ENCODE results near the gene AGR3.

AGR3 gene

GRCh38 chr7:16881844-16882243 lies at the start of gene AGR3:
AGR3 (minus strand) TSS chr7:16881983; CDS start chr7:16878618, 3,365 bp downstream.
- peak within 1 kb of the TSS in 1 of 2 donors; percentile 49 for H3K4me3 ChIP-seq (ENCODE audit: low read depth in 1 of 2, low read length in 2 of 2)
- H3K27me3 ChIP-seq (ENCODE audit: low read depth, low read length) = no peaks in the 10 kb centered on the region
- H3K27ac ChIP-seq (ENCODE audit: low read length) = peak within 1 kb of the TSS; percentile 84
- H3K9me3 ChIP-seq (ENCODE audit: control insufficient read depth in 1 of 2, low read length in 2 of 2) = no peaks in the 10 kb centered on the region
- H3K36me3 ChIP-seq (ENCODE audit: control insufficient read depth in 1 of 2, insufficient read depth in 2 of 2, low read length in 2 of 2) = no peaks in the 10 kb centered on the region
- H3K4me1 ChIP-seq (ENCODE audit: control insufficient read depth in 1 of 2, insufficient read depth in 2 of 2, low read length in 2 of 2) = no peaks in the 10 kb centered on the region

- no peaks in the 10 kb centered on the region for H3K27me3 ChIP-seq (ENCODE audit: low read depth, low read length)
- no peaks in the 10 kb centered on the region for H3K4me1 ChIP-seq (ENCODE audit: control insufficient read depth in 1 of 2, insufficient read depth in 2 of 2, low read length in 2 of 2)
Measured at GRCh38 chr7:16930946-16931345, 49.2 kb upstream of the AGR3 start.

DNA sequence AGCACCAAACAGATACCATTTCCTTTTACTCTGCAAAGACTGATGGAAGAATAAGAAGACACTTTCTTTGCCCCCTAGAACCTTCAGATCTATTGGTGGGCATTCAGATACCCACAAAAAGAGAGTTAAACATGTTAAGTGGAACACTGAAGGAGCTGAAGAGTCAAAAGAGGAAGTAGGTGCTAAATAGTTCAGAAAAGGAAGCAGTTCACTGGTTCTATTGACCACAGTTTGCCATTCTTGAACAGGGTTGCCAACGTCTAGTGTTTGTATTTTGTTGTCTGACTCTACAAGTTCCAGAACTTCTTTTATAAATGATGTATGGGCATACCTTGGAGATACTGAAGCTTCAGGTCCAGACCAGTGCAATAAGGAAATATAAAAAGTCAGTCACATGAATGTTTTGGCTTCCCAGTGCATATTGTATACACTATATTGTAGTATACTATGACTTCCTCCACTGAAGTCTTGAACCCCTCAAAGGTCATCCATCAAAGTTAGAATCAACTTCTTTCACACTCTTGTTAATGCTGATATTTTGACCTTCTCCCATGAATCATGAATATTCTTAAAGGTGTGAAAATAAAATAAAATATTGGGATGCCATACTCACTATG lies 47.5 kb upstream of the AGR3 start:
- no peaks in the 10 kb centered on the region for H3K27me3 ChIP-seq (ENCODE audit: low read depth, low read length)
- no peaks in the 10 kb centered on the region for H3K4me1 ChIP-seq (ENCODE audit: control insufficient read depth in 1 of 2, insufficient read depth in 2 of 2, low read length in 2 of 2)
- H3K9me3 ChIP-seq (ENCODE audit: control insufficient read depth in 1 of 2, low read length in 2 of 2) = no peaks in the 10 kb centered on the region
- H3K4me3 ChIP-seq (ENCODE audit: low read depth in 1 of 2, low read length in 2 of 2) = no peak overlapping the region
- no peak overlapping the region for H3K27ac ChIP-seq (ENCODE audit: low read length)
- no peaks in the 10 kb centered on the region for H3K36me3 ChIP-seq (ENCODE audit: control insufficient read depth in 1 of 2, insufficient read depth in 2 of 2, low read length in 2 of 2)

More at GRCh38 chr7:16930946-16931345, 49.2 kb upstream of the AGR3 start:
- Histone ChIP-seq H3K36me3 (ENCODE audit: control insufficient read depth in 1 of 2, insufficient read depth in 2 of 2, low read length in 2 of 2) (no peaks in the 10 kb centered on the region), H3K9me3 (ENCODE audit: control insufficient read depth in 1 of 2, low read length in 2 of 2) (no peaks in the 10 kb centered on the region), H3K27ac (ENCODE audit: low read length) (no peak overlapping the region), H3K4me3 (ENCODE audit: low read depth in 1 of 2, low read length in 2 of 2) (no peak overlapping the region)

DNA sequence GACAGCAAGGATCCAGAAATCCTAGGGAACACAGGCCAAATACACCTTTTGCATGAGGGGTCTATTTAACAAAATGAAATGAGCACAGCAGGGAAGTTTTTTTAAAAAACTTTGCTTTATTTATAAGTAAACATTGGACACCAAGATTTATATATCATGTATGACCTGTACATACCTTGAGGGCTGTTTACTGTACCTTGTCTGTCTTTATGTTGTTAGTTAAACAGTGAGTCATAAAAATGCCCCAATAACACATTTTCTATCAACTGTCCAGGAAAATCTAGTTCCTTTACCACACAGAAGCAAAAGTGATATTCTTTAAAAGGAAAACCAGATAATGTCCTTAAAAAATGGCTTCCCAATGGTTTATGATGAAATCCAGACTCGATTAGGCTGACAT lies 45.1 kb upstream of the AGR3 start:
- Histone ChIP-seq H3K4me1 (ENCODE audit: control insufficient read depth in 1 of 2, insufficient read depth in 2 of 2, low read length in 2 of 2) (no peaks in the 10 kb centered on the region), H3K27ac (ENCODE audit: low read length) (no peak overlapping the region), H3K9me3 (ENCODE audit: control insufficient read depth in 1 of 2, low read length in 2 of 2) (no peaks in the 10 kb centered on the region), H3K27me3 (ENCODE audit: low read depth, low read length) (no peaks in the 10 kb centered on the region), H3K4me3 (ENCODE audit: low read depth in 1 of 2, low read length in 2 of 2) (no peak overlapping the region), H3K36me3 (ENCODE audit: control insufficient read depth in 1 of 2, insufficient read depth in 2 of 2, low read length in 2 of 2) (no peaks in the 10 kb centered on the region)

- H3K27ac ChIP-seq (ENCODE audit: low read length) = no peak overlapping the region
- no peaks in the 10 kb centered on the region for H3K36me3 ChIP-seq (ENCODE audit: control insufficient read depth in 1 of 2, insufficient read depth in 2 of 2, low read length in 2 of 2)
- H3K4me3 ChIP-seq (ENCODE audit: low read depth in 1 of 2, low read length in 2 of 2) = no peak overlapping the region
- H3K9me3 ChIP-seq (ENCODE audit: control insufficient read depth in 1 of 2, low read length in 2 of 2) = no peaks in the 10 kb centered on the region
- H3K27me3 ChIP-seq (ENCODE audit: low read depth, low read length) = no peaks in the 10 kb centered on the region
- H3K4me1 ChIP-seq (ENCODE audit: control insufficient read depth in 1 of 2, insufficient read depth in 2 of 2, low read length in 2 of 2) = peaks cover 0 to 2% of the 10 kb centered on the region in 2 donors
Measured at GRCh38 chr7:16926283-16926682, 44.5 kb upstream of the AGR3 start.

- H3K27me3 ChIP-seq (ENCODE audit: low read depth, low read length) = no peaks in the 10 kb centered on the region
- no peak overlapping the region for H3K4me3 ChIP-seq (ENCODE audit: low read depth in 1 of 2, low read length in 2 of 2)
- no peaks in the 10 kb centered on the region for H3K36me3 ChIP-seq (ENCODE audit: control insufficient read depth in 1 of 2, insufficient read depth in 2 of 2, low read length in 2 of 2)
- no peaks in the 10 kb centered on the region for H3K9me3 ChIP-seq (ENCODE audit: control insufficient read depth in 1 of 2, low read length in 2 of 2)
- H3K4me1 ChIP-seq (ENCODE audit: control insufficient read depth in 1 of 2, insufficient read depth in 2 of 2, low read length in 2 of 2) = peaks cover 0 to 3% of the 10 kb centered on the region in 2 donors
- no peak overlapping the region for H3K27ac ChIP-seq (ENCODE audit: low read length)
Measured at GRCh38 chr7:16925609-16926008, 43.8 kb upstream of the AGR3 start.

DNA sequence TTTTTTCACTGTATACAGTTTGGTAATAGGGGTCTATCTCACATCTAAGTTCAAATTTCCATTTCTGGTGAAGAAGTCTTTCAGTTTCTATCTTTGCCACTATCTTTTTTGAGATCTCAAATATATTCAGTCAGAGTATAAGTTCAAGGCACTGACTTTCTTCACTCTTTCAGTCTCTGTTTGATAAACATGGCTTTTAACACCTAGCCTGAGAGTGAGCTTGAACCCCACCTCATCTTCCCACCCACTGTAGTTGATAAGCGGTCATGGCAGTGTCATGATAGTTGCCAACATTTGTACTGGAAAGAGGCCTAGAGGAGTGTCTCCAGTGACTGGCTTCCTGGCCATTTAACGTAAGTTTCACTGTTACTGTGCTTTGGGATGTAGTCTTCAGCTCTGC lies 41.2 kb upstream of the AGR3 start:
- Histone ChIP-seq H3K27ac (ENCODE audit: low read length) (no peak overlapping the region), H3K36me3 (ENCODE audit: control insufficient read depth in 1 of 2, insufficient read depth in 2 of 2, low read length in 2 of 2) (no peaks in the 10 kb centered on the region), H3K4me3 (ENCODE audit: low read depth in 1 of 2, low read length in 2 of 2) (no peak overlapping the region), H3K9me3 (ENCODE audit: control insufficient read depth in 1 of 2, low read length in 2 of 2) (no peaks in the 10 kb centered on the region), H3K4me1 (ENCODE audit: control insufficient read depth in 1 of 2, insufficient read depth in 2 of 2, low read length in 2 of 2) (peaks cover 0 to 3% of the 10 kb centered on the region in 2 donors), H3K27me3 (ENCODE audit: low read depth, low read length) (no peaks in the 10 kb centered on the region)

DNA sequence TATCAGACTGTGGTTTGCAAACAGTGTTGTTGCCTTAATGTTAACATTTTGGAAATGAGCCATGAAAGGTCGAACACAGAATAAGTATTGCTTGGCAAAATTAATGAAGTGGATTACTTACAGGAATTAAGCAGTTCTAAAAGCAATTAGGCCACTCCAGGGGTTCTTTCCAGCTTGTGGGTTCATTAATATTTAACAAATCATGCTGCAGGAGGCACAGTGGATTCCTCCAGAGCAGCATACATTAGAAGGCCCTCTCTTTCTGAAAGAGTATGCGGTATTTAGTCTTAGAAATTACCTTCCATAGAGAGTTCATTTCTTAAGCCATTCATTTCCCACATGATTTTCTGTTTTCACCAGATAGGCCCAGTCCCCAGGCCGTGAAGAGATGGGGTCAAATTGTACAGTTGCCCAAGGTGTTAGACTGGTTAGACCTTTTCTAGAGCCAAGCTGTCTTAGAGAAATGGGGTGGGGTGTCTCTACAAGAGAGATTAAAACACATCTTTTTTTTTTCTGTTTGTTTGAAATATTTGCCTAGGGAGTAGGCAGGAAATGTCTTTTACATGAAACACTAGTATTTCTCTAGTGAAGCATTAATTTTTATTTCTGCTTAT lies 40.0 kb upstream of the AGR3 start:
- Histone ChIP-seq H3K36me3 (ENCODE audit: control insufficient read depth in 1 of 2, insufficient read depth in 2 of 2, low read length in 2 of 2) (no peaks in the 10 kb centered on the region), H3K4me1 (ENCODE audit: control insufficient read depth in 1 of 2, insufficient read depth in 2 of 2, low read length in 2 of 2) (peaks cover 0 to 3% of the 10 kb centered on the region in 2 donors), H3K27ac (ENCODE audit: low read length) (no peak overlapping the region), H3K9me3 (ENCODE audit: control insufficient read depth in 1 of 2, low read length in 2 of 2) (no peaks in the 10 kb centered on the region), H3K4me3 (ENCODE audit: low read depth in 1 of 2, low read length in 2 of 2) (no peak overlapping the region), H3K27me3 (ENCODE audit: low read depth, low read length) (no peaks in the 10 kb centered on the region)

DNA sequence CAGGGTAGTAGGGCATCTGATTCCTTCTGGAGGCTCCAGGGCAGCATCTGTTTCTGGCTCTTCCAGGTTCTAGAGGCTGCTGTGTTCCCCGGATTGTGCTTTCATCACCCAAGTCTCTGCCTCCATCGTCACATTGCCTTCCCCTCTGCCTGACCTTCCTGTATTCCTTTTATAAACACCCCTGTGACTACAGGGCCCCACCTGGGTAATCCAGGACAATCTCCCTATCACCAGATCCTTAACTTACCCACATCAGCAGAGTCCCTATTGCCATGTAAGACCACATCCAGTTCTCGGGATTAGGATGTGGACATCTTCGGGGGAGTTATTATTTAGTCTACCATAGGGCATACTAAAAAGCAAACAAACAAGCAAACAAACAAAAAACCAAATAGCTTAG lies 39.4 kb upstream of the AGR3 start:
- Histone ChIP-seq H3K9me3 (ENCODE audit: control insufficient read depth in 1 of 2, low read length in 2 of 2) (no peaks in the 10 kb centered on the region), H3K36me3 (ENCODE audit: control insufficient read depth in 1 of 2, insufficient read depth in 2 of 2, low read length in 2 of 2) (no peaks in the 10 kb centered on the region), H3K4me3 (ENCODE audit: low read depth in 1 of 2, low read length in 2 of 2) (no peak overlapping the region), H3K4me1 (ENCODE audit: control insufficient read depth in 1 of 2, insufficient read depth in 2 of 2, low read length in 2 of 2) (peaks cover 0 to 3% of the 10 kb centered on the region in 2 donors), H3K27ac (ENCODE audit: low read length) (no peak overlapping the region), H3K27me3 (ENCODE audit: low read depth, low read length) (no peaks in the 10 kb centered on the region)

DNA sequence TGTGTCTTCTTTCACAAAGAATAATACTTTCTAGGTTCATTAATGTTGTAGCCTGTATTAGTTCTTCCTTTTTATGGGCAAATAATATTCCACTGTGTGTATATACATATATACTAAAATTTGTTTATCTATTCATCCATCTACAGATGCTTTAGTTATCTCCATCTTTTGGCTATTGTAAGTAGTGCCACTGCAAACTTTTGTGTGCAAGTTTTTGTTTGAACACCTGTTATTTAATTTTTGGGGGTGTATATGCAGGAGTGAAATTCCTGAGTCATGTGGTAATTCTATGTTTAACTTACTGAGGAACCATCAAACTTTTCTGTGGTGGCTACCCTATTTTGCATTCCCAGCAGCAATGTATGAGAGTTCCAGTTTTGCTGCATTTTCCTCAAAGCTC lies 37.7 kb upstream of the AGR3 start:
- Histone ChIP-seq H3K27ac (ENCODE audit: low read length) (no peak overlapping the region), H3K4me3 (ENCODE audit: low read depth in 1 of 2, low read length in 2 of 2) (no peak overlapping the region), H3K4me1 (ENCODE audit: control insufficient read depth in 1 of 2, insufficient read depth in 2 of 2, low read length in 2 of 2) (peaks cover 0 to 3% of the 10 kb centered on the region in 2 donors), H3K9me3 (ENCODE audit: control insufficient read depth in 1 of 2, low read length in 2 of 2) (no peaks in the 10 kb centered on the region), H3K36me3 (ENCODE audit: control insufficient read depth in 1 of 2, insufficient read depth in 2 of 2, low read length in 2 of 2) (no peaks in the 10 kb centered on the region), H3K27me3 (ENCODE audit: low read depth, low read length) (no peaks in the 10 kb centered on the region)

DNA sequence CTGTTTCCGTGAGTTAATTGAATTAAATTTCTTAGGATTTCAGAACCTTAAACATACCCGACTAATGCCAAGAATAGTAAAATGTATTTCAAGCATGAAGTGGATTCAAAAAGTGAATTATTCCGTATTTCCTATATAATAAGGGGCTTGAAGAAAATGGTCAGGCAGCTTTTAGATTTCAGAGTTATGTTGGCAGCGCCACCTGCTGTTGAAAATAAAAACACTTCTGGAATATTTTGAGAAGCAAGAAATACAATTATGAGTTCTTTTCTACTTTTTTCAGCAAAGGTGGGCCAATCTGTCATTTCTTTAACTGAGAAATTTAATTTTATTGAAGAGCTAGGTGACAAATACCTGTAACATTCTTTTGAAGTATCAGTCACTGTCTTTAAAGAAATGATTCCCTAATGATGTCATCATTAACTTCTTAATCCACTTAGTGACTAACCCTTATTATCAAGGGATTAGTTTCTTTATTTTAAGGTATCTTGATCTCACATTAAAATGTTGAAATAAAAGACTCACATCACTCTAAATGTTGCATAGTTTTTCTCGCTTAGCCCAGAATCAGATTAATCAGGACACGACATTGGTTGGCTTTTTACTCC lies 36.6 kb upstream of the AGR3 start:
- no peak overlapping the region for H3K4me3 ChIP-seq (ENCODE audit: low read depth in 1 of 2, low read length in 2 of 2)
- H3K27me3 ChIP-seq (ENCODE audit: low read depth, low read length) = no peaks in the 10 kb centered on the region
- H3K4me1 ChIP-seq (ENCODE audit: control insufficient read depth in 1 of 2, insufficient read depth in 2 of 2, low read length in 2 of 2) = peaks cover 0 to 3% of the 10 kb centered on the region in 2 donors
- H3K36me3 ChIP-seq (ENCODE audit: control insufficient read depth in 1 of 2, insufficient read depth in 2 of 2, low read length in 2 of 2) = no peaks in the 10 kb centered on the region
- H3K9me3 ChIP-seq (ENCODE audit: control insufficient read depth in 1 of 2, low read length in 2 of 2) = no peaks in the 10 kb centered on the region
- no peak overlapping the region for H3K27ac ChIP-seq (ENCODE audit: low read length)

All from muscle layer of duodenum (tissue), 2 donors.